ENCODE data around the gene CRISP2. TPM values are rescaled to one million over a fixed set of nuclear protein-coding genes. Genes with fewer than 3 reads are reported as not detected.

The CRISP2 gene
- total and polyA plus RNA-seq, 2 donors (not counting 3 experiments of a cell fraction or from before 2014, with no cell fraction given) = not detected

GRCh38 chr6:49649988-49650387, 63.4 kb downstream of the CRISP2 start:
- Histone ChIP-seq H4K20me1 (replicated peaks; ENCODE audit: control insufficient read depth, extremely low read depth, insufficient read depth, low read length) (no peaks in the 10 kb centered on the region), H3K27me3 (ENCODE audit: control insufficient read depth in 2 of 2, insufficient read depth in 2 of 2, low read length in 2 of 2) (peaks cover 0 to 2% of the 10 kb centered on the region in 2 experiments), H3K4me1 (ENCODE audit: control insufficient read depth, extremely low read depth, insufficient read depth, low read length) (no peaks in the 10 kb centered on the region), H3K9me1 (replicated peaks; ENCODE audit: control insufficient read depth, extremely low read depth, insufficient read depth, low read length) (no peaks in the 10 kb centered on the region), H3K79me2 (ENCODE audit: control insufficient read depth, insufficient read depth, low read length) (no peaks in the 10 kb centered on the region), H3K4me3 (replicated peaks in 1 of 3; ENCODE audit: insufficient read depth in 1 of 3, low read depth in 1 of 3, low read length in 3 of 3) (no peak overlapping the region), H3K36me3 (ENCODE audit: control insufficient read depth in 2 of 2, extremely low read depth in 1 of 2, insufficient read depth in 2 of 2, low read length in 2 of 2) (no peaks in the 10 kb centered on the region), H3K4me2 (ENCODE audit: insufficient read depth, low read length) (no peak overlapping the region), H3K27ac (ENCODE audit: insufficient read depth, low read depth, low read length) (no peak overlapping the region), H2AFZ (ENCODE audit: low read depth, low read length) (no peak overlapping the region), H3K9me3 (replicated peaks; ENCODE audit: control insufficient read depth, insufficient read depth, low read length) (no peaks in the 10 kb centered on the region), H3K9ac (replicated peaks; ENCODE audit: extremely low read depth, insufficient read depth, low read length) (no peak overlapping the region)
- dilution Hi-C loops (cut with MboI; ENCODE audit: extremely low pct_ligation_motif_present, low sequenced_read_pairs) (no loop called here), intact Hi-C loops (cut with micrococcal nuclease) (no loop called here)
- CTCF ChIA-PET = no interaction called here
- TF ChIP-seq MYC (IDR thresholded peaks at IDR 0.05; ENCODE audit: low read depth, low read length) (no peak), GATA2 (IDR thresholded peaks at IDR 0.05; ENCODE audit: insufficient read depth, insufficient read length, low read depth, low read length) (no peak), POLR2A (IDR thresholded peaks at IDR 0.05; ENCODE audit: low read depth, low read length) (no peak), EZH2 (IDR thresholded peaks at IDR 0.05; ENCODE audit: borderline replicate concordance, low read depth, low read length, severe bottlenecking) (no peak), POLR2AphosphoS5 (IDR thresholded peaks at IDR 0.05; ENCODE audit: insufficient read depth, low read depth, low read length) (no peak), FOS (IDR thresholded peaks at IDR 0.05; ENCODE audit: borderline replicate concordance, insufficient read depth, low read length) (no peak), JUN (IDR thresholded peaks at IDR 0.05; ENCODE audit: borderline replicate concordance, insufficient read depth, insufficient read length, low read depth) (no peak)
- TF ChIP-seq, protein P1, sequence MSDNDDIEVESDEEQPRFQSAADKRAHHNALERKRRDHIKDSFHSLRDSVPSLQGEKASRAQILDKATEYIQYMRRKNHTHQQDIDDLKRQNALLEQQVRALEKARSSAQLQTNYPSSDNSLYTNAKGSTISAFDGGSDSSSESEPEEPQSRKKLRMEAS (IDR thresholded peaks at IDR 0.05; ENCODE audit: insufficient read depth, insufficient read length) = no peak
- TF ChIP-seq, protein P2, sequence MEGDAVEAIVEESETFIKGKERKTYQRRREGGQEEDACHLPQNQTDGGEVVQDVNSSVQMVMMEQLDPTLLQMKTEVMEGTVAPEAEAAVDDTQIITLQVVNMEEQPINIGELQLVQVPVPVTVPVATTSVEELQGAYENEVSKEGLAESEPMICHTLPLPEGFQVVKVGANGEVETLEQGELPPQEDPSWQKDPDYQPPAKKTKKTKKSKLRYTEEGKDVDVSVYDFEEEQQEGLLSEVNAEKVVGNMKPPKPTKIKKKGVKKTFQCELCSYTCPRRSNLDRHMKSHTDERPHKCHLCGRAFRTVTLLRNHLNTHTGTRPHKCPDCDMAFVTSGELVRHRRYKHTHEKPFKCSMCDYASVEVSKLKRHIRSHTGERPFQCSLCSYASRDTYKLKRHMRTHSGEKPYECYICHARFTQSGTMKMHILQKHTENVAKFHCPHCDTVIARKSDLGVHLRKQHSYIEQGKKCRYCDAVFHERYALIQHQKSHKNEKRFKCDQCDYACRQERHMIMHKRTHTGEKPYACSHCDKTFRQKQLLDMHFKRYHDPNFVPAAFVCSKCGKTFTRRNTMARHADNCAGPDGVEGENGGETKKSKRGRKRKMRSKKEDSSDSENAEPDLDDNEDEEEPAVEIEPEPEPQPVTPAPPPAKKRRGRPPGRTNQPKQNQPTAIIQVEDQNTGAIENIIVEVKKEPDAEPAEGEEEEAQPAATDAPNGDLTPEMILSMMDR (IDR thresholded peaks at IDR 0.05; ENCODE audit: extremely low read depth in 1 of 2, insufficient read depth in 1 of 2, low read depth in 1 of 2, low read length in 2 of 2) = no peak
- BruUV-seq (replicated peaks) = no TSS peak
- POLR2A ChIA-PET = no interaction called here
- FAIRE-seq (no peak), DNase-seq (ENCODE audit: low read depth, low spot score) (no peak)
